GM19324 (cell line): ENCODE measurements around the gene DST.
A peak's percentile ranks its signal among the peaks of the same experiment; 100 is the strongest.
"Not testable (repeated sequence)": the region's sequence is repeated elsewhere in the genome, so short reads cannot be mapped to it uniquely, and the experiment has no call there.

ENCODE experiments used
- ATAC-seq: cut with Tn5 transposase; IDR thresholded peaks from one replicate; pipeline ENCODE4 v1.9.1; 2021; ENCODE audit warnings: mild to moderate bottlenecking, moderate library complexity; ENCODE audit not compliant: unreplicated experiment, low FRiP score

Gene DST

DNA sequence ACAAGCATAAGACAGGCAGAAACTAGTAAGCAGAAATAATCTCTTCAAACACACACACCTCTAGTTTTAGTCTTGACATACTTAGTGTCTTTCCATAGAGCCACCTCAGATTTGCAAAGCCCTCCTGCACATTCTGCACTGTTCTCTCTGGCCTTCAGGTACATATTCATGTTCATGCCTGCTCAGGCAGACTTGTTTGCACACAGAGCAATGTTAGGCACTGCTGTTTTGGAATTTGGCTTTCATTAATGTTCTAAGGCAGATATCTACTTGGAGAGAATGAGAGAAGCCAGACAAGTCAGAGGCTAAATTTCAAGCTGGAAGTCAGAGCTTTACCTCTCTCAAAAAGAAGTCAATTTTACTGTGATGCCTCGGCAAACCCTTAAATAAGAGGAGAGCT is 21.3 kb upstream of the DST start:
- no peak for ATAC-seq

DNA sequence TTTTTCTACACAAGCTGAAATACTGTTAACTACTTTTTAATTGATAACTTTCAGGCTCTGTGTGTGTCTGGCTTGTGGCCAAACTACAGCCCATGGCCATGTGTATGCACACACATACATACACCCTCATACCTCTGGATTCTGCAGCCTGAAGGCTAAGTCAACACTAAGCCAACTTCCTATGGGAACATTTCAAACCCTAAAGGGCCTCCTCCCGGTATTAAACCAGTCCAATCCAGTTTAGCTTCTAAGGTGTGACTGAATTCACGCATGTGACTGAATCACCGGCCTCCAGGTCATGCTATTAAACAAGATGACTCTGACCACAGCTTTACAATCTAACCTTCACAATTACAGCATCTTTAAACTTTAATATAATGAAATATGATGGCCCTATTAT is 20.7 kb upstream of the DST start:
- no peak for ATAC-seq

DNA sequence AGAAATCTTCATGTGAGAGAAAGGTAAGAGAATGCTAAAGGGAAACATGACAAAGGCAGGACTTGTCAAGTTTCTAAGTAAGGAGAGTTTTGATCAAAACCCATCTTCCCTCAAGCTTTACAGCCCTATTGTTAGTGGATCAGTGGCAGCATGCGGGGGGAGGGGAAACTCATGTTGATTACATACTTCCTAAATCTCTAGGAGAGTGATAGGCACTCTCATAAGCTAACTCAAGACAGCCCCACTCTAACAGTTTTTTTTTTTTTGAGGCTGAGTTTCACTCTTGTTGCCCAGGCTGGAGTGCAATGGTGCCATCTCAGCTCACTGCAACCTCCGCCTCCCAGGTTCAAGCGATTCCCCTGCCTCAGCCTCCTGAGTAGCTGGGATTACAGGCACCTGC is 18.6 kb upstream of the DST start:
- not testable (repeated sequence) for ATAC-seq

DNA sequence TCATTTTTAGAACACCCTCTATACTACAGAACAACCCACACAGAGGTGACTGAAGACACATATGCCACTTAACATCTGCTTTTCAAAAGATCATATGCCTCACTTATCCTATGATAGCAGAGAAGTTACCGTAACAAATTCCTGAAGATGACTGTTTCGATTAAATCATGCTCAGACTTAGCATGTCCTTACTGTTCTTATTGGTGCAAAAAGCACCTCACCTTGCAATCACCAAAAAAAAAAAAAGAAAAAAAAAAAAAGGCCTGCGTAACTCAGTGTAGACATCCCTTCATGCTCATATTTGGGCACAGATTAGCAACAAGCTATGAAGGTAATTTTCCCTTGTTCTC is 17.7 kb upstream of the DST start:
- no peak for ATAC-seq

DNA sequence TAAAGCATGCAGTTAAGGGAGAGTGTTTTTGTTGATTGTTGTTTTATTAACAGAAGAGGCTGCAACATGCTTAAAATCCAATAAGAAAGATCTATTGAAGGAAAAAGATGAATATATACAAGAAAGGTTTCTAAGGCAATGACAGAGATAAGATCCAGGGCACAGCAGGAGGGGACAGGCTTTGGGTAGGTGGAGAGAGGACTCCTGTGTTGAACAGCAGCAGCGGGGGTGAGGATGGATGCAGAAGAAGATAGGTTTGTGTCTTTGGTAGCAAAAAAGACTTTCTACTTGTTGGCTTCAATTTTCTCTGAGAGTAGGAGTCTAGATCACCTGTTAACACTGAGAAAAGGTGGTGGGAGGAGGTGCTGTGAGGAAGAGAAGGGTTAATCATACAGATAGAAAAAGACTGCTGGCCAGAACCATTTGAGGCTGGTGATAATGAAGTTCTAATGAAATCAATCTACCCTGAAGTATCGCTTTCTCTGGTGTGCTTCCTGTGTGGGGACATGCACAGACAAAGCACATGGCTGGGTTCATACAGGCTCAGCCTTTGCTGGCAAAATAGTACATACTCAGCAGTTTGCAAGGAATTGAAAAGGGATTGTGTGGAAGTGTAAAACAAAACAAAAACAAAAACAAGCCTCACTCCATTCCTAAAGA is 17.2 kb upstream of the DST start:
- peak; percentile 77 for ATAC-seq

DNA sequence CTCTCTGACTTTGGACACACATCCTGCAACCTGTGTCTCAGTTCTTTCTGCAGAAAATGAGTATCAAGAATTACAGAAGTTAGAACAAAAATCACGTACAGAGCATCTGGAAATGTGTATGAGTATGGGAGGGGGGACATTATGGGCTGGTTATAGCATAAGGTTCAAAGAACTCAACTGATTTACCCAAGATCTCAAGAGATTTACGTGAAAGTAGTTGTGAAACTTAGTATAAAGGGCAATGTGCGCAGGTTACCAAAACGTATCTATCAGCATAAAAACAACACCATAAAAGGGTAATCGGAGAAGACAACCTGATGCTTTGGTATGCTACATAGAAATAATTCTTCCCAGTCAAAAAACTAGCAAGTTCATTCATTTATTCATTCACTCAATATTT is 15.6 kb upstream of the DST start:
- ATAC-seq: no peak

DNA sequence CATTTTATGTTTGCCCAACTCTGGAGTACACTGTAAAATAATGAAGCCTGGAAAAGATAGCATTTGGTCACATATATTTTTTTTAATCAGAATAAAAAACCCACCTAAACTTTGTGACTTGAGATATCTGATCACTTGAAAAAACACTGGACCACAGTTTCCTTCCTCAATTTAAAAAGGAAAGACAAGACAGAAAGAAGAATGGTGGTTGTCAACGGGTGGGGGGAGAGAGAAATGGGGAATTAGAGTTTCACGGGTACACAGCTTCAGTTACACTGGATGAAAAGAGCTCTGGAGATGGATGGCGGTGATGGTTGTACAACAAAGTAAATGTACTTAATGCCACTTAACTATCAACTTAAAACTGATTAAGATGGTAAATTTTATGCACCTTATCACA is 14.7 kb upstream of the DST start:
- no peak for ATAC-seq

DNA sequence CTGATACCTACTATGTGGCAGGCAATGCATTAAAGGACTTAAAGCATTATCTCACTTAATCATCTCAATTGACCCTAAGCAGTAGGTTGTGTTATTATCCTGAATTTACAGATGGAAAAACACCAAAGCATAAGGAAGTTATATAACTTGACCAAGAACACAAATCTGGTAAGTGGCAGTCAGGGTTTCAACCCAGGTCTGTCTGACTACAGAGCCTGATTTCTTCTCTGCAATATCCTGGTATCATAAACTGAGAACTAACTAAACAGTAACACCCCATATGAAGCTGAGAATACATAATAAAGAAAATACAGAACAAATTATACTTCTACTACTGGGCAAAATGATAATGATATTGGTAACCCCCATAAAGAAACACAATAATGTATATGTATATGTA is 13.8 kb upstream of the DST start:
- no peak for ATAC-seq

DNA sequence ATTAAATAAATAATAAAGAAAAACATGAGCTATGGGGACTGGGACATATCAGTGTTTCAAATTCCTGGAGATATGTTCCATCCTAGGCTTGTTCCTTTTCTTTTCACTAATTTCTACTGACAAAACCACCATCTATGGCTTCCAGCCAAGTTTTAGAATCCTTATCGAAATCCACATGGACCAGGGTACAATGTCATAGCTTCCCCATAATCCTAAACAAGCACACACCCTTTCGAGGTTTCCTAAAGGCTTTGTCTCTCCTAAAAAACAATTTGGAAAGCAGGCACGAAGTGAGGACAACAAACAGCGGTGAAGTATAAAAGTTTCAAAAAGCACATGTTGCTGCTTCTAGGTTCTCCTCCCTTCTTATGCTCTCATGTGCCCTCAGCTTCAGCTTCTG is 13.3 kb upstream of the DST start:
- no peak for ATAC-seq

DNA sequence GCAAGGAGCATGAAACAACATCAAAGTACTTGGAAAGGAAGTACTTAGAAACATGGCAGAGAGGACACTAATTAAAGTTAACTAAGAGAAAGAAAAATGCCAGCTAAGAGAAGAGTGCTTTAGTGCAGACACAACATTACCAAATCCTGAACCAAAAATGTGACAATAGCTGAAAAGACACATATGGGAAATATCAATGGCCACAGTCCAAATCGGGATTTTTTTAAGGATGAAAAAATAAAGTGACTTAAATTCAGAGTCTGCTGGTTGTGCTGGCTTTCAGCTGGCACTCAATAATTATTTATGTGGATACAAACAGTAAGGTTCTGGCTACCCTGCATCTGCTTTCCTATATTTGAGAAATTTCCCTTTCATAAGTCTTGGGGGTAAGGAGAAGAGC is 12.6 kb upstream of the DST start:
- ATAC-seq: no peak

DNA sequence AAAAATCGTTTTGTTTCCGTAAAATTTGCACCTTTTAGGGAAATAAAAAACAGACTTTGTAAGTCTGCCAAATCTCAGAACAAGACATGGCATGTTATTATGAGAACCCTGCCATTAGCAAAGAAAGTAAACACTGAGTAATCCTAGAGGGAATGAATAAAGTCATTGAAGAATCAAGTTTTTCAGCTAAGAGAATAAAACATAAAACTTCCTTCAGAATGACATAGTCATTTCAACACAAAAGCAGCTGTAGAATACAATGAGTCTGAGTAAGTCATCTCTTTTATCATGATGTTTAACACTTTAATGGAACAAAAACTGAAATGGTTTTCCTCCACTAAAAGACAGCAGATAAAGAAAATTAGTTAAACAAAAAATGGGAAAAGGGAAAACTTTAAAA is 10.3 kb upstream of the DST start:
- ATAC-seq: no peak

DNA sequence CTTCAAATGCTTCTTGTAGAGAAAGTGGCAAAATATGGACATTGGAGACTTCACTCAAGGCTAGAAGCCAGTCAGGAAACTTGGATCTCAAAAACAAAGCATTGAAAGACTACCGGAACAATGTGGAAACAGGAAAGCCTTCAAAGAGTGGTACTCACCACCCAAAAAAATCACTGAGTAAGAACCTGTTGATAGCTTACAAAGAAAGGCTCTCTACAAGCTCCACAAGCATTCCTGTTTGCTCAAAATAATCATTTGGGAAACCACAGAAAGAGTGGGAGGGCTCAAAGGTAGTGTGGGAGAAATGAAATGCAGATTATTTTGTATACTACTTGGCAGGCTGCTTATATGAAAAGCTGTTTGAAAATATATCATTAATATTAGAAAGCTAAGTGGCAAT is 9.5 kb upstream of the DST start:
- ATAC-seq: no peak

DNA sequence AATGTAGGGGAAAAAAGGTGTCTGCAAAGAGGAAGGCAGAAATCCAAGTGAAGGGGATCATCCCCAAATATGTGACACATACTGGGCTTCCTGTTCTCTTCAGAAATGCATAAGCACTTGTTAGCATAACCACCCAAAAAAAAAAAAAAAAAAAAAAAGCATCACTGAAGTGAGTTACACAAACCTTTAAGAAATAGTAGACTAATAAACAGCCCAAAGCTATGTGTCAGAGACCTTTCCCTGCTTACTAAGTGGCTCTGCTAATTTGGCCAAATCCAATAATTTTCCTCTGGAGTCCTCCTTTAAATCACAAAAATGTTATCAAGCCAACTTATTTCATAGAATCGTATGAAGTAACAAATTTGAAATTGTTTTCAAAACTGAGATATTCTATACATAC is 7.5 kb upstream of the DST start:
- no peak for ATAC-seq

DNA sequence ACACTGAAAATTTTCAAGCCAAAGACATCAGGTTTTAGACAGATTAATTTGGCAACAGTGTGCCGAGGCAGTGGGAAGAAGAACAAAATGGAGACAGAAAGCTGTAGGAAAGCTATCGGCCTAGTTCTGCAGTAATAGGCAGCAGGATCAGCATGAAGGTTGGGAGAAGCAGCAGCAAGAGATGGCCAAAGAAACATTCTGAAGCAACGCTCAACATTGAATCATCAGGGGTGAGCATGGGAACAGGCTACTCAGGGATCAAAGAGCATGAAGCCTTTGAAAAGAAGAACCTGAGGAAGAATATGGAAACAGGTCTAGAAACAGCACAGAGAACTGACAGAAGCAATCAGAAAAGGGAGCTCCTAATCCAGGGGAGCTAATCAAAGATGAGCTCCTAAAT is 7.1 kb upstream of the DST start:
- ATAC-seq: no peak

DNA sequence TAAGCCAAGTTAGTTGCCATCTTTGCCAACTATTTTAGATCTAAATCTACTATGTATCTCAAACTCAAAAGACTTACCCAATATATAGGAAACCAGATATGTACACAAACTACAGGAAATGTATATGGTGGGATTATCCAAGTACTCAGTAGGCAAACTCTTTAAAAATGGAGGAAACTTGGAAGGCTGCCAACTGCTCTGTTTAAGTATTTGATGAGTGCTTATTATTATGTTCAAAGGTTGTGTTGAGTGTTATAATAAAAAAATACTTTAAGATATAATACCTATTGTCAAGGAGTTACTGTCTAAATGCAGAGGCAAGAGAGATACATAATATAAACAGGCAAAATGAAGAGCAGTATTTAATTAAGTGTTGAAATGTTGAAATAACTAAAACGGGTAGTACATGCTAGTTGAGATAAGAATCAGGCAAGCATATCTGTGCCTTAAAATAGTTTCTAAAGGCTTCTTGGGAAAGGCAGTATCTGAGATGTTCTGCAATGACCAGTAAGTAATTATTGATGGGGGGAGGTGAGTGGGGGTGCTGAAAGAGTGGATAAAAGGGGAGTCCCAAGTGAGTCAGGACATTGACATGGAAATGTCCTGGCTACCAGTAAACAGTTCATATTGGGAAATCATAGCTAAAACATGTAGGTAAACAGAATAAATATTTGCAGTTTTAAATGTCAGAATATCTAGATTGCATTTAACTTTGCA is 6.5 kb upstream of the DST start:
- ATAC-seq: no peak

DNA sequence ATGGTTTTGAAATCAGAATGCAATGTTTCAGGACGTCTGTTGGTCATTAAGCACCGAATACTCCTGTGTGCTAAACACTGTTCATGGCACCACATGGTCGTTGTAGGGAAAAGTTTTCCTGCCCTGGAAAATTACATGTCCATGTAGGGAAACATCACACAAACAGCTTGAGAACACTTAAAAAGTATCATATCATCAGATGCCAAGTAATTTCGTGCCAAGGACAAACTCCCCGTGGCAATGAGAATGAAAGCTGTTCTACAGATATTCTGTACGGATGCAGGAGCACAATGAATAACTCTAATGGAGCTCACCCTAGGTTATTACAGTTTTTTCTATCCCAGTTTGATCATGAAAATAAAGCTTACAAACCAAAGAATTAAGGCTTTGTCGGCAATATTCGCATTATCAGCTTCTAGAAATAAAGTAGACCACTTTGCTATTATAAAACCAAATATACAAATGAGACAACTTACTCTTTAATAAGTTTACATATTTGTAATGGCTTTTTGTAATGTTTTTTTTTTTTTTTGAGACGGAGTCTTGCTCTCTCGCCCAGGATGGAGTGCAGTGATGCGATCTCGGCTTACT is 4.6 kb upstream of the DST start:
- no peak for ATAC-seq

DNA sequence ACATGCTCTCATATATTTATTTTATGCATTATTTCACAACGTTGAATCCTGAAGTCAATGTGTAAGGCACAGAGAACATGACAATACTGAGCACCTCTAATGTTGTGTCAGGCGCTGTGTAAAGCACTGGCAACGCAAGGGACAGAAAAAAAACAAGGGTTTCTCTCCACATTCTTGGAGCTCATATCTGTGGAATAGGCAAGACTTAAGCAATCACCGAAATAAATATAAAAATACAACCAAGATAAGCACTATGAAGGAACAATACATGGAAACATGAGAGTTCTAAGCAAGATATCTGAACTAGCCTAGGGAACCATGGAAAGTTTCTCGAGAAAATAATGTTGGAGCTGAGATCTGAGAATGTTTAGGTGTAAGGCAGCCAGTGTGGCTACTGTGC is 1.7 kb upstream of the DST start:
- no peak for ATAC-seq

DNA sequence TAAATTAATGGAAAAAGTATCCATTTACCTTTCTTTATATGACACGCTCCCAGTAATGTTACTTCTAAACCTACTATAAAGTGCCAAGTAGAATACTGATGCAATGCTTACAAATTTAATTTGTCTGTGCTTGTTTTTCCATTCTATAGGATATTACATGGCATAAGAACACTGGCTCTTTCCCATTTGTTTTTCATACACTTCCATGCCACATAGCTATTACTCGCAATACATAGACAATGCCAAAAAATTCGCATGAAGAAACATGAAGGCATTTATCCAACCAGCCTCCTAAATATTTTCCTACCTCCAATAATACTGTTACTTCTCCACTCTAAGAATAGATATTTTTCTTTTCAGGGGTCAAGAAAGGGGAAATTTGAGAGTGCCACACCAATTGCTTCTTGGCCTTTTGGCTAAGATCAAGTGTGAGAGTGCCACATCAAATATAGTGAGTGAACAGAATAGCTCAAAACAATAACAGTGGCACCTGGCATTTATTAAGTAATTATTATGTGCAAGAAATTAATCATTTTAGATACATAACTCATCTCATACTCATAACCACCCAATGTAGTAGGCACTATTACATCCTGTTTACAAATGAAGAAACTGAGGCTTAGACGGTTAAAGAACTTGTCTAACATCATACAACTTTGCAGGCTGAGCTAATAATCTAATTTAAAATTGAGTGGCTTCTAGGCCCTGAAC is 845 bp upstream of the DST start:
- ATAC-seq: no peak

DNA sequence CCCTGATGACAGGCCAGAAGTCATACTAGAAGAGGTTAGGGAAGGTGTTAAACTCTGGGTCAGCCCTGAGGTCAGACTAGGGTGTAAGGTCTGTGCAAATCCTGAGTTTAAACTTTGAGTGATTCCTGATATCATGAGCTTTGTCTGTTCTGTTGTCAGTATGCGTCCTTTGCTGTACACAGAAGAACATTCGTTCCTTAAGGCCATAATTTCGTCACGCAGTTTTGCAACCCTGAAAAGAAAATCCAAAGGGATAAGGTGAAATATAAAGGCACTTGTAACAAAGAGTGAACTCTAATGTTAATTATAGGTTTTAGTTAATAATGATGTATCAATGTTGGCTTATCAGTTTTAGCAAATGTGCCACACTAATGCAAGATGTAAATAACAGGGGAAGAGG is 2.3 kb downstream of the DST start:
- no peak for ATAC-seq

DNA sequence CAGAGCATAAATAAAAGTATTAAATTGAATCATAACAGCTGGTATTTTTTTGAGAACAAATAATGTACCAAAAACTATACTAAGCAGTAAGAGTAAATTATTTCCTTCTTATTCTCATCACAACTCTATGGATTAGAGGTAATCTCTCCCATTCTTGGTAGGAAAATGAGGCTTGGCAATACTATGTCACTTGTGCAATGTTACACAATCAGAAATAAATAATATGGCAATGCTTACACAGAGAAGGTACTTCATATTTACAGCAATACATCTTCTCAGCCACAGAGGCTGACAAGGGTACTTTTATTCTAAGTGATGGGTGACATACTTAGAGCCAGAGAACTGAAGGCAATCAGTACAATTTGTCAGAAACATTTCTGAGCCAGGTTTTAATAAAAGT is 3.9 kb downstream of the DST start:
- ATAC-seq: no peak

DNA sequence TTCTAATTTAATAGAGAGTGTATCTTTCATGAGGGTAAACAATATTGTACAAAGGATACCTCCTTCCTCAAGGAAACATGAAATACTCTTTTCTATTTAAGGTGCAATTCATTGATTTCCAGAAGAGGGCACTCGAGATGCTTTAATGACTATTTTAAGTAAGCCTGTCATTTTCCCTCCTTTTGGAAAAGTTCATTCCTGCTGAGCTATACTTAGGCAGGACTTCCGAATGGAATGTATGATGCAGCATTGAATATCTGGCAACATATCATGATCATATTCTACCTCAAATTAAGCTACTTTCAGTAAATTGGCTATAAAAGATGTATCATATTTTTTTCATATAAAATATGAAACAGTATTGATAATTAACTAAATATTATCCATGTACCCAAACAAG is 5.0 kb downstream of the DST start:
- no peak for ATAC-seq

DNA sequence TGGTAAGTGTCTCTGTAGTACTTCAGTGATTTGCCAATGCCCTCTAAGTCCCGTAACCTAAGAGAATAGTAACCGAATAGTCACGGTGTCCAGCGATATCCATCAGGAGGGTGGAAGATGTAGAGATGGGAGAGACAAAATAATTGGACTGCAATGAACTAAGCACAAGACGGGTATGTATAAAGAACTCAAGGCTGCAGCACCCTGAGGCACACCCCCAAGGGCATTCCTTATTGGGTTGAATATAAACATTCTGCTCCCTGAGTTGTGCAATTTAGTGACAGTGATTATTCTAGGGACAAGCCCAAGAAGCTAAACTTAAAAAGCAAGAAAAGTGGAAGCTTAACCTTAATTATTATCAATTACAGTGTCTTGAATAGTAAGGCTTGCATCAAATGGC is 14.6 kb downstream of the DST start:
- no peak for ATAC-seq
